HG03139 (cell line): ENCODE results near the gene LAPTM4A.
"Not testable (repeated sequence)": the region's sequence is repeated elsewhere in the genome, so short reads cannot be mapped to it uniquely, and the experiment has no call there.

Experiments
- ATAC-seq: cut with Tn5 transposase; IDR thresholded peaks from one replicate; pipeline ENCODE4 v1.9.1; 2021; ENCODE audit not compliant: unreplicated experiment

LAPTM4A gene

DNA sequence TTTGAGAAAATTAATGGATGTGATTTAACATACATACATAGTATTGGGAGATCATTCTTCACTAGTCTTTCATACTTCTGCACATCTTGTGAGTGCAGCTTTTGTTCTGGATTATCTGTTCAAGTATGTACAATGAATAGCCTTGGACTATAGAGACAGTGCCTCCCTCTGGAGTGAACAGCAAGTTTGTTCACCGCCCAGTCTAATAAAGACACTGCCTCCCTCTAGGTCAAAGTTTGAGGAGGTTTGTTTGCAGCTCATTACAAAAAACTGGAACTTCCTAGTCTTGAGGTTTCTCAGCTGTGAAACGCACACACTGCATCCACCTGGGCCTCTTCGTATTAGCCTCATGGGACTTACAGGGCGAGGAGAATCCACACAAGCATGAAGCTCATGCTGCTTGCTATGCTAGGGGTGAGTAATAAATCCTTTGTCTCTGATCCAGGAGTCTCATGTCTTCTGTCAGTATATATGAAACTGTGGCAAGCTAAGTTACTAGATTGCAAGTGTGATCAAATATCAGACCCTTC lies 26.0 kb upstream of the LAPTM4A start:
- ATAC-seq, result no peak

GRCh38 chr2:20076757-20077156 lies 25.3 kb upstream of the LAPTM4A start:
- ATAC-seq, result no peak

GRCh38 chr2:20074901-20075300 lies 23.5 kb upstream of the LAPTM4A start:
- no peak for ATAC-seq

DNA sequence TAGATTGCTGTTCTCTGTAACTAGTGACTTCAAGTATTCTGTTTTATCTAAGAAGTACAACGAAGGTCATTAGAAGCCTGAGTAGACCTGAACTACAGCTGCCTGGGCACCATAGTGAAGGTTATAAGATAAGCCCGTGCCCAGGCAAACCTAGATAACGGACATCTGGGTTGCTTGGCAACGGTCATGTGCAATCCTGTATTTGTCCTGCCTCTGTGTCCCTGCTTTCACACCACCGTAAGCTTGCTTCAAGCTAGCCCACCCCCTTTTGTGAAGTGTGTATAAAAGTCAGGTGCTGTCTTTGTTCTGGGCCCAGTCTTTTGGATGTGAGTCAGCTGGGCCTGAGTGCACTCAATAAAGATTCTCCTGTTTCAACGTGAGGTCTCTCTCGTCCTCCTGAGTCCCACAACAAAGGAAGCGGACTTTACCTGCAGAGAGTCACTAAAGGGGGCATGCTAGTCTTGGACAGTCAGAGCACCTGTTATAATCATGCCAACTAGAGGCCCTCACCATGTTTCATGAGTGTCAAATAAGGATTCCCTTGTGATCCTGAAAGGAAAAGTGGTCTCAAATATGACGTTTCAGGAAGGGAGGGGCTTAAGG lies 22.7 kb upstream of the LAPTM4A start:
- ATAC-seq, result not testable (repeated sequence)

GRCh38 chr2:20073460-20073859 lies 22.0 kb upstream of the LAPTM4A start:
- ATAC-seq, result no peak

GRCh38 chr2:20072436-20073158 lies 21.2 kb upstream of the LAPTM4A start:
- ATAC-seq, result no peak

GRCh38 chr2:20071397-20072383 lies 20.3 kb upstream of the LAPTM4A start:
- ATAC-seq, result no peak

DNA sequence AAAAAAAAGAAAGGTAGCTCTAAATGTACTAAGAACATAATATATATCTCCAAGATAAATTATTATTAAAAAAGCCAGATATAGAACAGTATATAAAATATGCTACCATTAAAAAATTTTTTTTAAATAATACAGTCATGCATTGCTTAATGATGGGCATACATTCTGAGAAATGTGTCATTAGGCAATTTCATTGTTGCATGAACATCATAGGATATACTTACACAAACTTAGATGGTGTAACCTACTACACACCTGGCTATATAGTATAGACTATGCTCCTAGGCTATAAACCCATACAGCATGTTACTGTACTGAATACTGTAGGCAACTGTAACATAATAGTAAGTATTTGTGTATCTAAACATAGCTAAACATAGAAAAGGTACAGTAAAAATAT lies 18.3 kb upstream of the LAPTM4A start:
- no peak for ATAC-seq

- ATAC-seq, result no peak
These were observed 16.7 kb upstream of the LAPTM4A start for GRCh38 chr2:20067992-20068584.

GRCh38 chr2:20065885-20066602 lies 14.6 kb upstream of the LAPTM4A start:
- no peak for ATAC-seq

GRCh38 chr2:20064841-20065240 lies 13.4 kb upstream of the LAPTM4A start:
- no peak for ATAC-seq

- no peak for ATAC-seq
These were observed 13.0 kb upstream of the LAPTM4A start for GRCh38 chr2:20064421-20064820.

GRCh38 chr2:20062615-20063545 lies 11.5 kb upstream of the LAPTM4A start:
- no peak for ATAC-seq

DNA sequence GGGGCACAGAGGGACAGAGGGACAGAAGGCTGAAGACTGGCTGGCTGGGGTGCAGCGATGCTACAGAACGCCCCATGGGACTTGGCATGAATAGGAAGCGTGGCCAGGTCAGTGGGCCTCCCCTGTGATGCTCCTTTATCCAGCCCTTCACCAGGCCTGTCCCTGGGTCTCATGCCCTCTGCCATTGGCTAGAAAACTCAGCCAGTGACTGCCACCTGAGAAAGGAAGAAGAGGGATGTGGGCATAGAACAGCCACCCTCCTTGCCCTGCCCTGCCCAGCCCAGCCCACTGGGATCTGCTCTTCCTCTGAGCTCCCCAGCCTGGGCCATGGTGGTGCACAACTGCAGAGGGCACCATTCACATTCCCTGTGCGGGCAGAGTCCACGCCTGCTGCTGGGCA lies 10.5 kb upstream of the LAPTM4A start:
- ATAC-seq, result no peak

DNA sequence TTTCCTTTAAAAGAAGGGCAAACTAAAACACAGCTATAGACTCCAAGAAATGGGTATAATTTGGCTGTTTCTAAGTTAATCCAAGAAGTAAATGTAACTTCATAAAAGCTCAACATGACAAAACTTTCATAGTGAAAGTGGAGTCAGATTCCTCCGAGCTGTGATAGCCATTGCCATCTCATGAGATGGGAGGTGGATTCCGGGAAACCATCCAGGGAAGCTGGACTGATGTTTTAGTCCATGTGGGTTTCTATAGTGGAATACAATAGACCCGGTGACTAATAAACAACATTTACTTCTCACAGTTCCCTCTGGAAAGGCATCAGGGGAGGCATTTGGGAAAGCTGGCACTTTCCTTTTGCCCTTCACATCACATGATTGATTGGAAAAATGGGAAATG lies 10.0 kb upstream of the LAPTM4A start:
- ATAC-seq, result no peak

GRCh38 chr2:20060106-20060505 lies 8.7 kb upstream of the LAPTM4A start:
- no peak for ATAC-seq

DNA sequence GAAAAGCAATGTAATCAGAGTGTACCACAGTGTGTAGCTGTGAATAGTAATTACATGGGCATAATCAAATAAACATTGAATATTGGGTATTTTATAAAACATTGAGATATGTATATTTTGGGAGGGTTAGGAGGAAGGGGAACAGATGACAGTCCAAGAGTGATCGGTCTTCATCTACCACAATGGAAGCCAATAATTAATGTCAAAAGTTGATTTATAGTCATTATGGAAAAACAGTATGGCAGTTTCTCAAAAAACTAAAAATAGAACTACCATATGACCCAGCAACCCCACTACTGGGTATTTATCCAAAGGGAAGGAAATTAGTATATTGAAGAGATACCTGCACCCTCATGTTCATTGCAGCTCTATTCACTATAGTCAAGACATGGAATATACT lies 5.8 kb upstream of the LAPTM4A start:
- no peak for ATAC-seq

DNA sequence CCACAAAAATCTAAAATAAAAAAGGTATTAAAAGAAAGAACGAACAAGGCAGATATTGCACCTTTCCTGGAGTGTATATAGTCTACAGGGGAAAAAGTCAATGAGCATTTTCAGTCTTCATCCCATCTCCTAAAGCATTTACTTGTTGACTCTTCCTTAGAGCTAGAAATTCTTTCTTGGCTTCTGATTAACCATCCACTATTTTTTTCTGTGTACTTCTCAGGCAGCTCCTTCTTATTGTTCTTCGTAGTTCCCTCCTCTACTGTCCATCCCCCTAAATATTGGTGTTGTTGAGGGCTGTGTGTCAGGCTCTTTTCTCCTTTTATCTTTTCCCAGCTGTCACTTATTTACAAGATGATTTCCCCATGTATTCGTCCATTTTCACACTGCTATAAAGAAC lies 3.5 kb upstream of the LAPTM4A start:
- no peak for ATAC-seq

GRCh38 chr2:20054119-20054518 lies 2.7 kb upstream of the LAPTM4A start:
- no peak for ATAC-seq
